GM12878 (cell line): ENCODE data around the gene MTA3. TPM values are rescaled to one million over a fixed set of nuclear protein-coding genes. Genes with fewer than 3 reads are reported as not detected.

Source experiments
- ATAC-seq: fragments of 200-7000 bp; cut with Tn5 transposase; 3 replicates; pipeline ENCODE4 v1.9.1; 2020; ENCODE audit warnings: mild to moderate bottlenecking, moderate library complexity
- BruUV-seq: library from RNA; stranded (reverse); fragments of 400-500 nt; replicated peaks from 2 replicates; lab custom pipeline; 2021; lab: Mats Ljungman, UMichigan
- CTCF ChIA-PET: fragments of 300-600 bp; sonication (Branson Sonifier 250); formaldehyde crosslinking; extraction: SDS; loops from one replicate; lab custom pipeline; 2021; ENCODE audit warnings: inconsistent platforms; lab: Yijun Ruan, JAX
- POLR2A ChIA-PET: fragments of 350-600 bp; formaldehyde crosslinking; extraction: SDS; loops from one replicate; lab custom pipeline; 2021; ENCODE audit warnings: inconsistent platforms; lab: Charles Lee
- RAD21 ChIA-PET: fragments of 300-600 bp; sonication (Branson Sonifier 250); formaldehyde crosslinking; loops from one replicate; lab custom pipeline; 2023; ENCODE audit warnings: antibody characterized with exemption; ENCODE audit not compliant: unreplicated experiment; lab: Charles Lee
- SMC1A ChIA-PET: fragments of 300-600 bp; sonication (Branson Sonifier 250); formaldehyde crosslinking; loops from one replicate; lab custom pipeline; 2023; ENCODE audit not compliant: unreplicated experiment, uncharacterized antibody; lab: Charles Lee
- DNase-seq: peaks from one replicate; pipeline ENCODE4 v3.0.0-alpha.2; 2011; ENCODE audit warnings: low read depth, low spot score
- FAIRE-seq: peaks from 3 replicates; lab custom pipeline; 2011; peaks lifted over from hg19 to GRCh38; lab: Jason Lieb, UNC
- H2AFZ ChIP-seq: 2 replicates; pipeline ENCODE4 v1.6.0; 2011; ENCODE audit warnings: low read depth, low read length, control low read depth; ENCODE audit not compliant: control insufficient read depth
- H3K27ac ChIP-seq: 2 replicates; pipeline ENCODE4 v1.5.1; 2011; ENCODE audit warnings: control low read depth; ENCODE audit not compliant: control insufficient read depth, insufficient read depth
- H3K27me3 ChIP-seq, 2 experiments: replicated peaks in 1 of 2; 2 replicates each; pipeline versions ENCODE4 v1.6.0 to v1.6.1; 2011; ENCODE audit warnings: low read length in 1 of 2; ENCODE audit not compliant: control insufficient read depth in 2 of 2, insufficient read depth in 2 of 2
- H3K36me3 ChIP-seq, 2 experiments: 2 replicates each; pipeline ENCODE4 v1.5.1; 2011; ENCODE audit warnings: low read length in 1 of 2; ENCODE audit not compliant: control insufficient read depth in 2 of 2, insufficient read depth in 2 of 2
- H3K4me1 ChIP-seq: 2 replicates; pipeline ENCODE4 v1.6.1; 2011; ENCODE audit warnings: mild to moderate bottlenecking, low read length, moderate library complexity, mixed read lengths; ENCODE audit not compliant: control insufficient read depth, insufficient read depth
- H3K4me2 ChIP-seq: 2 replicates; pipeline ENCODE4 v1.6.0; 2011; ENCODE audit warnings: control low read depth; ENCODE audit not compliant: control insufficient read depth, insufficient read depth
- H3K4me3 ChIP-seq: fragments of 200-600 bp; sonication (generic); 2 replicates; pipeline ENCODE4 v1.5.1; 2016
- H3K79me2 ChIP-seq: 2 replicates; pipeline ENCODE4 v1.6.0; 2011; ENCODE audit warnings: low read length; ENCODE audit not compliant: control insufficient read depth, insufficient read depth
- H3K9ac ChIP-seq: 2 replicates; pipeline ENCODE4 v1.8.0; 2011; ENCODE audit warnings: low read length, control low read depth, mixed read lengths; ENCODE audit not compliant: control insufficient read depth, insufficient read depth
- H3K9me3 ChIP-seq: replicated peaks from 3 replicates; pipeline ENCODE4 v1.5.1; 2011; ENCODE audit warnings: mild to moderate bottlenecking, low read length; ENCODE audit not compliant: control insufficient read depth, insufficient read depth
- H4K20me1 ChIP-seq: 2 replicates; pipeline ENCODE4 v1.6.0; 2011; ENCODE audit not compliant: control insufficient read depth, insufficient read depth
- CREM ChIP-seq: IDR thresholded peaks from 2 replicates; pipeline ENCODE4 v1.6.1; 2014; ENCODE audit warnings: antibody characterized with exemption, low read depth
- EGR1 ChIP-seq, 2 experiments: IDR thresholded peaks; 1 replicate in 1 of 2; 2 replicates in 1 of 2; pipeline ENCODE4 v1.6.1; 2011 to 2012; ENCODE audit warnings: low read depth in 2 of 2, low read length in 2 of 2, borderline replicate concordance in 1 of 2, mild to moderate bottlenecking in 1 of 2, moderate library complexity in 1 of 2
- EZH2 ChIP-seq: IDR thresholded peaks from 2 replicates; pipeline ENCODE4 v1.6.1; 2012; ENCODE audit warnings: low read depth, mild to moderate bottlenecking, control low read depth, inconsistent platforms, low read length, borderline replicate concordance; ENCODE audit not compliant: control insufficient read depth
- GABPA ChIP-seq: IDR thresholded peaks from 2 replicates; pipeline ENCODE4 v1.6.1; 2014; ENCODE audit warnings: antibody characterized with exemption, low read depth, mild to moderate bottlenecking, inconsistent platforms
- POLR2A ChIP-seq: IDR thresholded peaks from 2 replicates; pipeline ENCODE4 v1.6.1; 2011; ENCODE audit warnings: low read depth, mild to moderate bottlenecking, low read length
- ZNF207 ChIP-seq: fragments of 450-650 bp; IDR thresholded peaks from 2 replicates; pipeline ENCODE4 v1.6.1; 2014; ENCODE audit warnings: antibody characterized with exemption, mild to moderate bottlenecking, borderline replicate concordance
- ZNF274 ChIP-seq: IDR thresholded peaks from one replicate; pipeline ENCODE4 v1.8.0; 2011; ENCODE audit not compliant: insufficient read length, insufficient read depth
- WGBS: methylation state at CpG from one replicate; pipeline ENCODE4 v1.1.6; 2016; ENCODE audit warnings: low lambda C conversion rate; ENCODE audit not compliant: insufficient replicate concordance, insufficient coverage; ENCODE audit errors: missing lambda C conversion rate; 5-methylcytosine and 5-hydroxymethylcytosine counted together
- in situ Hi-C: fragments of 300-500 bp; cut with MboI; formaldehyde crosslinking; loops from 9 replicates; pipeline ENCODE4 v1.14.3; 2018; ENCODE audit warnings: mixed read lengths
- intact Hi-C: fragments of 100-400 bp; cut with micrococcal nuclease; formaldehyde crosslinking; loops from one replicate; pipeline ENCODE4 v1.14.2; 2022; ENCODE audit not compliant: unreplicated experiment
- polyA plus RNA-seq, 11 experiments: library from polyadenylated mRNA; depleted of rRNA in 4 of 11; unstranded in 6 of 11; stranded (reverse) in 5 of 11; fragments of >200 nt; fragmentation: Nextera tagmentation in 4 of 11; fragmentation: Illumina TruSeq in 1 of 11; extraction: Ambion mirVana in 4 of 11; extraction: Trizol in 1 of 11; gene quantifications; 1 replicate in 1 of 11; 2 replicates in 10 of 11; pipeline versions ENCODE4 v1.2.1 to v1.2.3, GENCODE V29; 2011 to 2016; ENCODE audit warnings: inconsistent platforms in 2 of 11, missing spikeins in 2 of 11, low read depth in 1 of 11
- total RNA-seq, 4 experiments: library from RNA; depleted of rRNA in 3 of 4; stranded (reverse); fragments of >200 nt in 3 of 4; fragmentation: Illumina TruSeq in 1 of 4; extraction: Trizol in 1 of 4; gene quantifications; 2 replicates each; pipeline versions ENCODE4 v1.2.1 to v1.2.3, GENCODE V29; 2013 to 2021
- TF ChIP-seq, protein P1 (sequence below): fragments of 450-650 bp; IDR thresholded peaks from 2 replicates; pipeline ENCODE4 v1.6.1; 2017; ENCODE audit warnings: antibody characterized with exemption, mild to moderate bottlenecking, moderate library complexity

Gene MTA3
- total and polyA plus RNA-seq, 10 of the 15 experiments (the other 5 are each of a cell fraction or from before 2014, with no cell fraction given): 17.6 to 45.5 (median 26.5) TPM

DNA sequence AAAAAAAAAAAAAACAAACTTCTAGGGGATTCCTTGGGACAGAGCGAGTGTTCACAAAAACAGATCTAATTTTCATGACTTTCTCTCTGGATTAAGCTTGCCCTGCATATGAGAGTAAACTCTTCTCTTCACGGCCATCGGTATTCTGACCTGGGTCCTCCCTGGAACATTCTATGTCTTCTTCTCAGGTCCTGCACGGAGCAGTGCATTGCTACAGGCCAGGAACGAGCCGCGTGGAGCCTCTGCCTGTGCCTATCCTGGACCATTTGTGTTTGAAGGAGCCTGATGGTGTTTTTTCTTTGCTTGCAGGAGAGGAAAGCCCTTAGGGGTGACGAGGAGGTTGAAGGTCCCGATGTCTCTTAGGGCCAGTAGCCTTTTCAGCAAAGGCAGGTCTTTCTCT is 197.3 kb downstream of the MTA3 start (continued):
- TF ChIP-seq EGR1 (IDR thresholded peaks at IDR 0.05; ENCODE audit: borderline replicate concordance in 1 of 2, low read depth in 2 of 2, low read length in 2 of 2): no peak
- TF ChIP-seq, protein P1, sequence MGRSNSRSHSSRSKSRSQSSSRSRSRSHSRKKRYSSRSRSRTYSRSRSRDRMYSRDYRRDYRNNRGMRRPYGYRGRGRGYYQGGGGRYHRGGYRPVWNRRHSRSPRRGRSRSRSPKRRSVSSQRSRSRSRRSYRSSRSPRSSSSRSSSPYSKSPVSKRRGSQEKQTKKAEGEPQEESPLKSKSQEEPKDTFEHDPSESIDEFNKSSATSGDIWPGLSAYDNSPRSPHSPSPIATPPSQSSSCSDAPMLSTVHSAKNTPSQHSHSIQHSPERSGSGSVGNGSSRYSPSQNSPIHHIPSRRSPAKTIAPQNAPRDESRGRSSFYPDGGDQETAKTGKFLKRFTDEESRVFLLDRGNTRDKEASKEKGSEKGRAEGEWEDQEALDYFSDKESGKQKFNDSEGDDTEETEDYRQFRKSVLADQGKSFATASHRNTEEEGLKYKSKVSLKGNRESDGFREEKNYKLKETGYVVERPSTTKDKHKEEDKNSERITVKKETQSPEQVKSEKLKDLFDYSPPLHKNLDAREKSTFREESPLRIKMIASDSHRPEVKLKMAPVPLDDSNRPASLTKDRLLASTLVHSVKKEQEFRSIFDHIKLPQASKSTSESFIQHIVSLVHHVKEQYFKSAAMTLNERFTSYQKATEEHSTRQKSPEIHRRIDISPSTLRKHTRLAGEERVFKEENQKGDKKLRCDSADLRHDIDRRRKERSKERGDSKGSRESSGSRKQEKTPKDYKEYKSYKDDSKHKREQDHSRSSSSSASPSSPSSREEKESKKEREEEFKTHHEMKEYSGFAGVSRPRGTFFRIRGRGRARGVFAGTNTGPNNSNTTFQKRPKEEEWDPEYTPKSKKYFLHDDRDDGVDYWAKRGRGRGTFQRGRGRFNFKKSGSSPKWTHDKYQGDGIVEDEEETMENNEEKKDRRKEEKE: no peak
- TF ChIP-seq, all 136 proteins: peak for 0

DNA sequence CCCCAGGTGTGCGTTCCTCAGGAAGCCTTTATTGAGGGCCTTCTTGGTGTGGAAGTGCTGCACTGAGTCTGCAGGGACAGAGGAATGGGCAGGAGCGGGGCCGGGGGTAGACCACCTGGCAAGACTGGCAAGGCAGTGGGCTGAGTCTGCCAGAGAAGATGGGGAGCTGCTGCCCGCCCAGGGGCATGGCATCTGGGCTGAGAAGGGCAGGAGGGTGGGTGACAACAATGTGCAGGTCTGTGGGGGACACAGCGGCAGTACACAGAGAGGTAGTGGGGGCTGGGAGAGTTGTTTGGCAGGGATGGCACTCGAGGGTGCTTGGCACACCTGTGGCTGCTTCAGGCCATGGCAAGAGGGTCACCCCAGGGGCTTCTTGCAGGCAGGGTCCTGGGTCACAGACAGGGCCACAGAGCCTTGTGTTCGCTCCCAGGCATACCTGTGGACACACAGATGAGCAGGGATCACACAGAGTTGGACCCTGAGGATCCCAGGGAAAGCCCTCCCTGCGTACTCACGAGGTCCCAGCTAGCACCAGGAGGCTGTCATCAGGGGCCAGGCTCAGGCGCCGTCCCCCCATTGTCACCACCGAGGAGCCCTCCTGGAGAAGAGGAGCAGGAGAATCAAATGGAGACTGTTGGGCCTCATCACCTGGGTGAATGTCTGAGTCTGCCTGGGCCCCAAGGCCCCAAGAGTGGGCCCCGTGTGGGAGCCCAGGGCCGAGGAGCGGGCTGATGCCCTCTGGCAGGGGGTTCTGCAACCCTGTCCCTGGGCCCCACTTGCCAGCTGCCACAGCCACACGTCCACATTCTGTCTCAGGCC is 198.9 kb downstream of the MTA3 start:
- FAIRE-seq: no peak
- H3K4me2 ChIP-seq: no peak overlapping the region
- no peak overlapping the region for H3K9ac ChIP-seq
- no peak overlapping the region for H3K27ac ChIP-seq
- no peak for TF ChIP-seq ZNF207
- no peak for TF ChIP-seq GABPA
- TF ChIP-seq ZNF274: no peak
- TF ChIP-seq CREM: no peak
- TF ChIP-seq EZH2: no peak
- TF ChIP-seq POLR2A: 0 out of 2 replicates have a peak, but pooled peaks have one; percentile 35
- TF ChIP-seq, all 136 proteins: peak for 1
- H3K9me3 ChIP-seq: no peaks in the 10 kb centered on the region
- RAD21 ChIA-PET: no interaction called here
- H3K4me3 ChIP-seq: no peak overlapping the region
- BruUV-seq: no TSS peak
- 71% methylated on average over 15 of the region's 16 CpGs for WGBS
- in situ Hi-C loops (no loop called here), intact Hi-C loops (no loop called here)
- no peaks in the 10 kb centered on the region; a peak in 2 of 4 replicates for H3K36me3 ChIP-seq
- DNase-seq (no peak), ATAC-seq (no peak)
- SMC1A ChIA-PET: no interaction called here
- POLR2A ChIA-PET: interaction anchor here (1.0 kb wide), 1 partner anchor 8 kb away, joined by 4 read pairs; no protein-coding TSS in a partner anchor
- H3K4me1 ChIP-seq: no peaks in the 10 kb centered on the region
- no peaks in the 10 kb centered on the region for H4K20me1 ChIP-seq
- CTCF ChIA-PET: no interaction called here
- no peaks in the 10 kb centered on the region for H3K79me2 ChIP-seq
- no peak overlapping the region for H2AFZ ChIP-seq
- H3K27me3 ChIP-seq: no peaks in the 10 kb centered on the region
